HL-60 (cell line): ENCODE results near the gene MGAT5B.

Source experiments
- DNase-seq, 2 experiments: peaks; one replicate each; pipeline ENCODE4 v3.0.0-alpha.2; 2010 to 2020; ENCODE audit warnings: low read depth in 1 of 2, low spot score in 1 of 2
- H3K27ac ChIP-seq: fragments of 250-450 bp; sonication (Bioruptor Pico); replicated peaks from 2 replicates; pipeline ENCODE4 v1.5.1; 2020; ENCODE audit warnings: mild to moderate bottlenecking, moderate library complexity
- H3K27me3 ChIP-seq: fragments of 250-450 bp; sonication (Bioruptor Pico); 2 replicates; pipeline ENCODE4 v1.5.1; 2021; ENCODE audit warnings: mild to moderate bottlenecking, moderate library complexity; ENCODE audit not compliant: insufficient read depth, poor library complexity, severe bottlenecking
- H3K4me3 ChIP-seq: replicated peaks from 2 replicates; pipeline ENCODE4 v1.5.1; 2011; ENCODE audit warnings: mild to moderate bottlenecking, control low read depth, low read length; ENCODE audit not compliant: insufficient read depth
- GABPA ChIP-seq: IDR thresholded peaks from 2 replicates; pipeline ENCODE4 v1.6.1; 2012; ENCODE audit warnings: low read depth
- POLR2AphosphoS5 ChIP-seq: IDR thresholded peaks from 2 replicates; pipeline ENCODE4 v1.6.1; 2012; ENCODE audit warnings: low read depth
- REST ChIP-seq: IDR thresholded peaks from 2 replicates; pipeline ENCODE4 v1.6.1; 2012; ENCODE audit warnings: low read depth; ENCODE audit not compliant: insufficient replicate concordance
- SPI1 ChIP-seq: IDR thresholded peaks from 2 replicates; pipeline ENCODE4 v1.6.1; 2012; ENCODE audit warnings: low read depth, mild to moderate bottlenecking, borderline replicate concordance
- TF ChIP-seq, protein P1 (sequence below): IDR thresholded peaks from one replicate; pipeline ENCODE4 v1.5.1; 2011; ENCODE audit warnings: low read length, control low read depth, inconsistent platforms; ENCODE audit not compliant: insufficient read depth

The MGAT5B gene

GRCh38 chr17:76862494-76862893 lies 5.7 kb upstream of the MGAT5B start:
- Histone ChIP-seq H3K27me3 (no peaks in the 10 kb centered on the region), H3K27ac (no peak overlapping the region), H3K4me3 (no peak overlapping the region)
- no peak for DNase-seq
- no peak for TF ChIP-seq POLR2AphosphoS5
- no peak for TF ChIP-seq SPI1
- TF ChIP-seq GABPA, result no peak
- TF ChIP-seq REST, result no peak
- TF ChIP-seq, protein P1, sequence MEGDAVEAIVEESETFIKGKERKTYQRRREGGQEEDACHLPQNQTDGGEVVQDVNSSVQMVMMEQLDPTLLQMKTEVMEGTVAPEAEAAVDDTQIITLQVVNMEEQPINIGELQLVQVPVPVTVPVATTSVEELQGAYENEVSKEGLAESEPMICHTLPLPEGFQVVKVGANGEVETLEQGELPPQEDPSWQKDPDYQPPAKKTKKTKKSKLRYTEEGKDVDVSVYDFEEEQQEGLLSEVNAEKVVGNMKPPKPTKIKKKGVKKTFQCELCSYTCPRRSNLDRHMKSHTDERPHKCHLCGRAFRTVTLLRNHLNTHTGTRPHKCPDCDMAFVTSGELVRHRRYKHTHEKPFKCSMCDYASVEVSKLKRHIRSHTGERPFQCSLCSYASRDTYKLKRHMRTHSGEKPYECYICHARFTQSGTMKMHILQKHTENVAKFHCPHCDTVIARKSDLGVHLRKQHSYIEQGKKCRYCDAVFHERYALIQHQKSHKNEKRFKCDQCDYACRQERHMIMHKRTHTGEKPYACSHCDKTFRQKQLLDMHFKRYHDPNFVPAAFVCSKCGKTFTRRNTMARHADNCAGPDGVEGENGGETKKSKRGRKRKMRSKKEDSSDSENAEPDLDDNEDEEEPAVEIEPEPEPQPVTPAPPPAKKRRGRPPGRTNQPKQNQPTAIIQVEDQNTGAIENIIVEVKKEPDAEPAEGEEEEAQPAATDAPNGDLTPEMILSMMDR, result no peak

- Histone ChIP-seq H3K4me3 (no peak overlapping the region), H3K27me3 (peaks cover 3% of the 10 kb centered on the region), H3K27ac (no peak overlapping the region)
- no peak for TF ChIP-seq REST
- TF ChIP-seq, protein P1, result no peak
- TF ChIP-seq POLR2AphosphoS5, result no peak
- no peak for TF ChIP-seq SPI1
- TF ChIP-seq GABPA, result no peak
- no peak for DNase-seq
Observed at GRCh38 chr17:76864024-76864423, 4.2 kb upstream of the MGAT5B start.

- Histone ChIP-seq H3K27ac (no peak overlapping the region), H3K27me3 (peaks cover 11% of the 10 kb centered on the region), H3K4me3 (no peak overlapping the region)
- DNase-seq, result no peak
- TF ChIP-seq REST (no peak), SPI1 (no peak), GABPA (no peak), POLR2AphosphoS5 (no peak)
- TF ChIP-seq, protein P1, result no peak
Observed at GRCh38 chr17:76865174-76865573, 3.0 kb upstream of the MGAT5B start.
